HEK293 (cell line): Measurements from ENCODE around the gene HDHD3.

Source experiments
- CTCF ChIA-PET: fragments of 350-600 bp; formaldehyde crosslinking; extraction: SDS; loops from one replicate; lab custom pipeline; 2021; ENCODE audit warnings: antibody characterized with exemption; lab: Yijun Ruan, JAX
- POLR2A ChIA-PET: fragments of 300-600 bp; formaldehyde crosslinking; extraction: SDS; loops from one replicate; lab custom pipeline; 2020; ENCODE audit warnings: antibody characterized with exemption, inconsistent platforms; lab: Yijun Ruan, JAX
- H3K27ac ChIP-seq: fragments of 200-500 bp; sonication (Bioruptor generic); 2 replicates; pipeline ENCODE4 v1.5.1; 2014; ENCODE audit warnings: low read depth, low read length, control low read depth, inconsistent platforms; ENCODE audit errors: extremely low read depth
- H3K36me3 ChIP-seq, 2 experiments: fragments of 200-500 bp in 1 of 2; sonication (Bioruptor generic) in 1 of 2; 1 replicate in 1 of 2; 2 replicates in 1 of 2; pipeline ENCODE4 v1.5.1; 2014 to 2017; ENCODE audit warnings: inconsistent platforms in 2 of 2, low read length in 2 of 2; ENCODE audit not compliant: control insufficient read depth in 2 of 2, insufficient read depth in 1 of 2
- H3K4me1 ChIP-seq: fragments of 200-500 bp; sonication (Bioruptor generic); 2 replicates; pipeline ENCODE4 v1.5.1; 2014; ENCODE audit warnings: mild to moderate bottlenecking, low read length, inconsistent platforms; ENCODE audit not compliant: control insufficient read depth, insufficient read depth
- H3K4me3 ChIP-seq: 2 replicates; pipeline ENCODE4 v1.5.1; 2011; ENCODE audit warnings: low read depth, mild to moderate bottlenecking, control low read depth, low read length, moderate library complexity
- H3K9me3 ChIP-seq: fragments of 200-500 bp; sonication (Bioruptor generic); 2 replicates; pipeline ENCODE4 v1.5.1; 2014; ENCODE audit warnings: low read depth, low read length, inconsistent platforms; ENCODE audit not compliant: control insufficient read depth, insufficient read depth
- BCL11B ChIP-seq: fragments of 450-650 bp; formaldehyde crosslinking; IDR thresholded peaks from 2 replicates; pipeline ENCODE4 v1.5.1; 2016; ENCODE audit warnings: low read depth, missing biosample characterization, missing genetic modification characterization
- MYNN ChIP-seq: fragments of 450-650 bp; formaldehyde crosslinking; IDR thresholded peaks from 2 replicates; pipeline ENCODE4 v1.5.1; 2016; ENCODE audit warnings: missing biosample characterization, missing genetic modification characterization, borderline replicate concordance
- YY2 ChIP-seq: fragments of 450-650 bp; formaldehyde crosslinking; IDR thresholded peaks from 2 replicates; pipeline ENCODE4 v1.5.1; 2016; ENCODE audit warnings: missing biosample characterization, missing genetic modification characterization
- ZNF404 ChIP-seq: fragments of 450-650 bp; formaldehyde crosslinking; IDR thresholded peaks from 2 replicates; pipeline ENCODE4 v1.5.1; 2017; ENCODE audit warnings: missing biosample characterization, missing genetic modification characterization
- ZNF555 ChIP-seq: fragments of 450-650 bp; formaldehyde crosslinking; conservative IDR thresholded peaks from 2 replicates; pipeline ENCODE4 v1.5.1; 2017; ENCODE audit warnings: missing biosample characterization, mild to moderate bottlenecking, missing genetic modification characterization, inconsistent platforms
- ZNF558 ChIP-seq: fragments of 450-650 bp; formaldehyde crosslinking; IDR thresholded peaks from 2 replicates; pipeline ENCODE4 v1.5.1; 2016; ENCODE audit warnings: missing biosample characterization, missing genetic modification characterization
- ZNF654 ChIP-seq: fragments of 450-650 bp; formaldehyde crosslinking; IDR thresholded peaks from 2 replicates; pipeline ENCODE4 v1.5.1; 2016; ENCODE audit warnings: low read depth, missing biosample characterization, missing genetic modification characterization
- ZSCAN16 ChIP-seq: fragments of 450-650 bp; formaldehyde crosslinking; IDR thresholded peaks from 2 replicates; pipeline ENCODE4 v1.5.1; 2016; ENCODE audit warnings: missing biosample characterization, missing genetic modification characterization
- TF ChIP-seq, protein P1 (sequence below): sonication (generic); formaldehyde crosslinking; IDR thresholded peaks from 2 replicates; pipeline ENCODE4 v1.8.1; 2022; ENCODE audit warnings: mild to moderate bottlenecking, moderate library complexity, missing genetic modification reagents
- TF ChIP-seq, protein P2 (sequence below): fragments of 450-650 bp; formaldehyde crosslinking; IDR thresholded peaks from 2 replicates; pipeline ENCODE4 v1.5.1; 2016; ENCODE audit warnings: missing biosample characterization, missing genetic modification characterization
- TF ChIP-seq, protein P3 (sequence below): fragments of 450-650 bp; formaldehyde crosslinking; IDR thresholded peaks from 2 replicates; pipeline ENCODE4 v1.5.1; 2016; ENCODE audit warnings: missing biosample characterization, missing genetic modification characterization
- TF ChIP-seq, protein P4 (sequence below): fragments of 450-650 bp; formaldehyde crosslinking; conservative IDR thresholded peaks from 2 replicates; pipeline ENCODE4 v1.5.1; 2016; ENCODE audit warnings: low read depth, missing biosample characterization, missing genetic modification characterization
- TF ChIP-seq, protein P5 (sequence below): fragments of 450-650 bp; formaldehyde crosslinking; IDR thresholded peaks from 2 replicates; pipeline ENCODE4 v1.5.1; 2017; ENCODE audit warnings: missing biosample characterization, missing genetic modification characterization

Gene HDHD3

DNA sequence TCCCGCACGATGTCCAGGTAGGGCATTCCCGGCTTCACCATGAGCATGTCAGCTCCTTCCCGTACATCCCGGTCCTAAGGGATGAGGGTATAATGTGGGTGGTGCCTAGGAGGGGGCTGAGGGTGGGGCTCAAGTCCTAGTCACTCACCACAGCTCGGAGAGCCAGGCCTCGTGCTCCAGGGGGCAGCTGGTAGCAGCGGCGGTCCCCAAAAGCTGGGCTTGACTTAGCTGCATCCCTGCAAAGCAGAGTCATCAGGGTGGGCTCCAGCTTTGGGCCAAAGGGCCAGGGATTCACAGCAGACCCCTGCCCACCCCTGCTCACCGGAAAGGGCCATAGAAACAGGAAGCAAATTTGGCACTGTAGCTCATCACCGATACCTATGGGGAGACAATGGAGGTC, 12.7 kb upstream of the HDHD3 start:
- Histone ChIP-seq H3K36me3 (peaks cover 0 to 71% of the 10 kb centered on the region in 2 experiments; a peak in 1 of 3 replicates), H3K9me3 (no peaks in the 10 kb centered on the region), H3K27ac (no peak overlapping the region), H3K4me3 (no peak overlapping the region), H3K4me1 (no peaks in the 10 kb centered on the region)
- TF ChIP-seq, protein P1, sequence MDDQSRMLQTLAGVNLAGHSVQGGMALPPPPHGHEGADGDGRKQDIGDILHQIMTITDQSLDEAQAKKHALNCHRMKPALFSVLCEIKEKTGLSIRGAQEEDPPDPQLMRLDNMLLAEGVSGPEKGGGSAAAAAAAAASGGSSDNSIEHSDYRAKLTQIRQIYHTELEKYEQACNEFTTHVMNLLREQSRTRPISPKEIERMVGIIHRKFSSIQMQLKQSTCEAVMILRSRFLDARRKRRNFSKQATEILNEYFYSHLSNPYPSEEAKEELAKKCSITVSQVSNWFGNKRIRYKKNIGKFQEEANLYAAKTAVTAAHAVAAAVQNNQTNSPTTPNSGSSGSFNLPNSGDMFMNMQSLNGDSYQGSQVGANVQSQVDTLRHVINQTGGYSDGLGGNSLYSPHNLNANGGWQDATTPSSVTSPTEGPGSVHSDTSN (CRISPR knock-in tag) = no peak
- TF ChIP-seq ZNF404 (tag by site-specific recombination) (no peak), ZNF654 (tag by site-specific recombination) (no peak), ZSCAN16 (tag by site-specific recombination) (no peak), YY2 (tag by site-specific recombination) (no peak), ZNF555 (no peak), BCL11B (tag by site-specific recombination) (no peak), MYNN (tag by site-specific recombination) (no peak), ZNF558 (tag by site-specific recombination) (no peak)
- TF ChIP-seq, protein P2, sequence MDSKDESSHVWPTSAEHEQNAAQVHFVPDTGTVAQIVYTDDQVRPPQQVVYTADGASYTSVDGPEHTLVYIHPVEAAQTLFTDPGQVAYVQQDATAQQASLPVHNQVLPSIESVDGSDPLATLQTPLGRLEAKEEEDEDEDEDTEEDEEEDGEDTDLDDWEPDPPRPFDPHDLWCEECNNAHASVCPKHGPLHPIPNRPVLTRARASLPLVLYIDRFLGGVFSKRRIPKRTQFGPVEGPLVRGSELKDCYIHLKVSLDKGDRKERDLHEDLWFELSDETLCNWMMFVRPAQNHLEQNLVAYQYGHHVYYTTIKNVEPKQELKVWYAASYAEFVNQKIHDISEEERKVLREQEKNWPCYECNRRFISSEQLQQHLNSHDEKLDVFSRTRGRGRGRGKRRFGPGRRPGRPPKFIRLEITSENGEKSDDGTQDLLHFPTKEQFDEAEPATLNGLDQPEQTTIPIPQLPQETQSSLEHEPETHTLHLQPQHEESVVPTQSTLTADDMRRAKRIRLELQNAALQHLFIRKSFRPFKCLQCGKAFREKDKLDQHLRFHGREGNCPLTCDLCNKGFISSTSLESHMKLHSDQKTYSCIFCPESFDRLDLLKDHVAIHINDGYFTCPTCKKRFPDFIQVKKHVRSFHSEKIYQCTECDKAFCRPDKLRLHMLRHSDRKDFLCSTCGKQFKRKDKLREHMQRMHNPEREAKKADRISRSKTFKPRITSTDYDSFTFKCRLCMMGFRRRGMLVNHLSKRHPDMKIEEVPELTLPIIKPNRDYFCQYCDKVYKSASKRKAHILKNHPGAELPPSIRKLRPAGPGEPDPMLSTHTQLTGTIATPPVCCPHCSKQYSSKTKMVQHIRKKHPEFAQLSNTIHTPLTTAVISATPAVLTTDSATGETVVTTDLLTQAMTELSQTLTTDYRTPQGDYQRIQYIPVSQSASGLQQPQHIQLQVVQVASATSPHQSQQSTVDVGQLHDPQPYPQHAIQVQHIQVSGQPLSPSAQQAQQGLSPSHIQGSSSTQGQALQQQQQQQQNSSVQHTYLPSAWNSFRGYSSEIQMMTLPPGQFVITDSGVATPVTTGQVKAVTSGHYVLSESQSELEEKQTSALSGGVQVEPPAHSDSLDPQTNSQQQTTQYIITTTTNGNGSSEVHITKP (tag by site-specific recombination) = no peak
- TF ChIP-seq, protein P3, sequence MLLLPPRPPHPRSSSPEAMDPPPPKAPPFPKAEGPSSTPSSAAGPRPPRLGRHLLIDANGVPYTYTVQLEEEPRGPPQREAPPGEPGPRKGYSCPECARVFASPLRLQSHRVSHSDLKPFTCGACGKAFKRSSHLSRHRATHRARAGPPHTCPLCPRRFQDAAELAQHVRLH (tag by site-specific recombination) = no peak
- TF ChIP-seq, protein P4, sequence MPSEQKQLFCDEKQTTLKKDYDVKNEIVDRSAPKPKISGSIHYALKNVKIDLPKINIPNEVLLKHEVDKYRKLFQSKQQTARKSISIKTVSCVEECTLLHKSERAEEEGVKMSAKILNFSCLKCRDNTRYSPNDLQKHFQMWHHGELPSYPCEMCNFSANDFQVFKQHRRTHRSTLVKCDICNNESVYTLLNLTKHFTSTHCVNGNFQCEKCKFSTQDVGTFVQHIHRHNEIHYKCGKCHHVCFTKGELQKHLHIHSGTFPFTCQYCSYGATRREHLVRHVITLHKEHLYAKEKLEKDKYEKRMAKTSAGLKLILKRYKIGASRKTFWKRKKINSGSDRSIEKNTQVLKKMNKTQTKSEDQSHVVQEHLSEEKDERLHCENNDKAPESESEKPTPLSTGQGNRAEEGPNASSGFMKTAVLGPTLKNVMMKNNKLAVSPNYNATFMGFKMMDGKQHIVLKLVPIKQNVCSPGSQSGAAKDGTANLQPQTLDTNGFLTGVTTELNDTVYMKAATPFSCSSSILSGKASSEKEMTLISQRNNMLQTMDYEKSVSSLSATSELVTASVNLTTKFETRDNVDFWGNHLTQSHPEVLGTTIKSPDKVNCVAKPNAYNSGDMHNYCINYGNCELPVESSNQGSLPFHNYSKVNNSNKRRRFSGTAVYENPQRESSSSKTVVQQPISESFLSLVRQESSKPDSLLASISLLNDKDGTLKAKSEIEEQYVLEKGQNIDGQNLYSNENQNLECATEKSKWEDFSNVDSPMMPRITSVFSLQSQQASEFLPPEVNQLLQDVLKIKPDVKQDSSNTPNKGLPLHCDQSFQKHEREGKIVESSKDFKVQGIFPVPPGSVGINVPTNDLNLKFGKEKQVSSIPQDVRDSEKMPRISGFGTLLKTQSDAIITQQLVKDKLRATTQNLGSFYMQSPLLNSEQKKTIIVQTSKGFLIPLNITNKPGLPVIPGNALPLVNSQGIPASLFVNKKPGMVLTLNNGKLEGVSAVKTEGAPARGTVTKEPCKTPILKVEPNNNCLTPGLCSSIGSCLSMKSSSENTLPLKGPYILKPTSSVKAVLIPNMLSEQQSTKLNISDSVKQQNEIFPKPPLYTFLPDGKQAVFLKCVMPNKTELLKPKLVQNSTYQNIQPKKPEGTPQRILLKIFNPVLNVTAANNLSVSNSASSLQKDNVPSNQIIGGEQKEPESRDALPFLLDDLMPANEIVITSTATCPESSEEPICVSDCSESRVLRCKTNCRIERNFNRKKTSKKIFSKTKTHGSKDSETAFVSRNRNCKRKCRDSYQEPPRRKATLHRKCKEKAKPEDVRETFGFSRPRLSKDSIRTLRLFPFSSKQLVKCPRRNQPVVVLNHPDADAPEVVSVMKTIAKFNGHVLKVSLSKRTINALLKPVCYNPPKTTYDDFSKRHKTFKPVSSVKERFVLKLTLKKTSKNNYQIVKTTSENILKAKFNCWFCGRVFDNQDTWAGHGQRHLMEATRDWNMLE (tag by site-specific recombination) = no peak
- TF ChIP-seq, protein P5, sequence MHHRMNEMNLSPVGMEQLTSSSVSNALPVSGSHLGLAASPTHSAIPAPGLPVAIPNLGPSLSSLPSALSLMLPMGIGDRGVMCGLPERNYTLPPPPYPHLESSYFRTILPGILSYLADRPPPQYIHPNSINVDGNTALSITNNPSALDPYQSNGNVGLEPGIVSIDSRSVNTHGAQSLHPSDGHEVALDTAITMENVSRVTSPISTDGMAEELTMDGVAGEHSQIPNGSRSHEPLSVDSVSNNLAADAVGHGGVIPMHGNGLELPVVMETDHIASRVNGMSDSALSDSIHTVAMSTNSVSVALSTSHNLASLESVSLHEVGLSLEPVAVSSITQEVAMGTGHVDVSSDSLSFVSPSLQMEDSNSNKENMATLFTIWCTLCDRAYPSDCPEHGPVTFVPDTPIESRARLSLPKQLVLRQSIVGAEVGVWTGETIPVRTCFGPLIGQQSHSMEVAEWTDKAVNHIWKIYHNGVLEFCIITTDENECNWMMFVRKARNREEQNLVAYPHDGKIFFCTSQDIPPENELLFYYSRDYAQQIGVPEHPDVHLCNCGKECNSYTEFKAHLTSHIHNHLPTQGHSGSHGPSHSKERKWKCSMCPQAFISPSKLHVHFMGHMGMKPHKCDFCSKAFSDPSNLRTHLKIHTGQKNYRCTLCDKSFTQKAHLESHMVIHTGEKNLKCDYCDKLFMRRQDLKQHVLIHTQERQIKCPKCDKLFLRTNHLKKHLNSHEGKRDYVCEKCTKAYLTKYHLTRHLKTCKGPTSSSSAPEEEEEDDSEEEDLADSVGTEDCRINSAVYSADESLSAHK (tag by site-specific recombination) = no peak
- POLR2A ChIA-PET = interaction anchor here (0.7 to 1.5 kb wide), 2 partner anchors 9 to 13 kb away, joined by 3 to 7 read pairs; partner anchors contain the start of gene HDHD3
- CTCF ChIA-PET = no interaction called here
